Upper lobe of left lung (tissue), 6 donors: ENCODE measurements around the gene CRB1. TPM values are rescaled to one million over a fixed set of nuclear protein-coding genes. Genes with fewer than 3 reads are reported as not detected.

ENCODE experiments used
- ATAC-seq, 2 donors: fragments of 200-7000 bp; cut with Tn5 transposase; one replicate each; pipeline ENCODE4 v1.9.1; 2022; ENCODE audit warnings: mild to moderate bottlenecking in 2 of 2, moderate library complexity in 2 of 2; ENCODE audit not compliant: low FRiP score in 2 of 2
- DNase-seq, 2 donors: peaks; one replicate each; pipeline ENCODE4 v3.0.0-alpha.2; 2019 to 2020
- H3K27ac ChIP-seq, 4 donors: fragments of 200-600 bp; sonication (generic); one replicate each; pipeline ENCODE4 v1.5.1; 2016 to 2019
- H3K27me3 ChIP-seq, 4 donors: fragments of 200-600 bp; sonication (generic); one replicate each; pipeline ENCODE4 v1.5.1; 2017 to 2019
- H3K36me3 ChIP-seq, 4 donors: fragments of 200-600 bp; sonication (generic); one replicate each; pipeline ENCODE4 v1.5.1; 2016 to 2019
- H3K4me1 ChIP-seq, 4 donors: fragments of 200-600 bp; sonication (generic); one replicate each; pipeline ENCODE4 v1.5.1; 2018 to 2019
- H3K4me3 ChIP-seq, 4 donors: fragments of 200-600 bp; sonication (generic); one replicate each; pipeline ENCODE4 v1.5.1; 2017 to 2019; ENCODE audit warnings: mild to moderate bottlenecking in 2 of 4, moderate library complexity in 1 of 4
- H3K9me3 ChIP-seq, 4 donors: fragments of 200-600 bp; sonication (generic); one replicate each; pipeline ENCODE4 v1.5.1; 2018 to 2019
- CTCF ChIP-seq, 6 experiments: fragments of 450-650 bp in 4 of 6; fragments of 200-600 bp in 2 of 6; sonication (generic) in 2 of 6; IDR thresholded peaks; one replicate each; pipeline ENCODE4 v1.5.1; 2016 to 2019; ENCODE audit warnings: antibody characterized with exemption in 6 of 6
- EP300 ChIP-seq, 4 donors: sonication (generic); formaldehyde crosslinking; IDR thresholded peaks; one replicate each; pipeline ENCODE4 v1.5.1; 2017; ENCODE audit warnings: antibody characterized with exemption in 4 of 4, control low read depth in 2 of 4
- POLR2A ChIP-seq, 4 donors: fragments of 450-650 bp; IDR thresholded peaks; one replicate each; pipeline ENCODE4 v1.5.1; 2016 to 2017; ENCODE audit warnings: antibody characterized with exemption in 4 of 4, mild to moderate bottlenecking in 2 of 4
- POLR2AphosphoS5 ChIP-seq, 2 donors: sonication (generic); formaldehyde crosslinking; IDR thresholded peaks; one replicate each; pipeline ENCODE4 v1.5.1; 2017; ENCODE audit warnings: antibody characterized with exemption in 2 of 2
- WGBS, 2 donors: methylation state at CpG; one replicate each; pipeline ENCODE4 v1.1.5; 2017 to 2018; 5-methylcytosine and 5-hydroxymethylcytosine counted together
- total RNA-seq, 6 donors: library from RNA; depleted of rRNA in 4 of 6; stranded (reverse); fragments of >200 nt in 4 of 6; gene quantifications; one replicate each; pipeline versions ENCODE4 v1.1.0 to v1.2.1, GENCODE V29; 2016 to 2021
- donor health status: DM: no; HTN: no; CAD: no; lungs with moderate emphysema.
- donor health status: DM: no; HTN: yes; CAD: no; lungs with severe emphysema.

Gene CRB1
- total RNA-seq, 6 donors from 2014 or later: 0.11 to 0.98 (median 0.15) TPM; not detected in 1

- no peak for ATAC-seq
- WGBS, 2 donors: 91 to 95% methylated on average over 2 of the region's 2 CpGs
These were observed 53.8 kb downstream of the CRB1 start for GRCh38 chr1:197321811-197322210.

GRCh38 chr1:197327776-197328364 lies 59.8 kb downstream of the CRB1 start:
- WGBS, 2 donors: 22 to 33% methylated on average over 2 of the region's 2 CpGs
- TF ChIP-seq POLR2AphosphoS5 (IDR thresholded peaks at IDR 0.05) (no peak), CTCF (IDR thresholded peaks at IDR 0.05) (peak in 3 of 6 experiments; percentile 9 to 21 (median 11))
- ATAC-seq: no peak
- H3K27me3 ChIP-seq: no peaks in the 10 kb centered on the region
- DNase-seq: no peak
- H3K27ac ChIP-seq: no peak overlapping the region
- H3K4me1 ChIP-seq: no peaks in the 10 kb centered on the region
- H3K9me3 ChIP-seq: no peaks in the 10 kb centered on the region
- no peak overlapping the region for H3K4me3 ChIP-seq
- H3K36me3 ChIP-seq: no peaks in the 10 kb centered on the region

More at GRCh38 chr1:197321811-197322210, 53.8 kb downstream of the CRB1 start:
- Histone ChIP-seq H3K27me3 (no peaks in the 10 kb centered on the region), H3K4me1 (no peaks in the 10 kb centered on the region), H3K4me3 (no peak overlapping the region), H3K36me3 (no peaks in the 10 kb centered on the region), H3K27ac (no peak overlapping the region), H3K9me3 (no peaks in the 10 kb centered on the region)
- DNase-seq: no peak
- TF ChIP-seq POLR2AphosphoS5 (IDR thresholded peaks at IDR 0.05) (no peak), POLR2A (IDR thresholded peaks at IDR 0.05) (no peak), CTCF (IDR thresholded peaks at IDR 0.05) (no peak), EP300 (IDR thresholded peaks at IDR 0.05) (no peak)

GRCh38 chr1:197330213-197330612 lies 62.2 kb downstream of the CRB1 start:
- no peaks in the 10 kb centered on the region for H3K9me3 ChIP-seq
- no peaks in the 10 kb centered on the region for H3K27me3 ChIP-seq
- H3K4me3 ChIP-seq: no peak overlapping the region
- no peak overlapping the region for H3K27ac ChIP-seq
- no peaks in the 10 kb centered on the region for H3K36me3 ChIP-seq
- H3K4me1 ChIP-seq: no peaks in the 10 kb centered on the region
- 65 to 70% methylated on average over 4 of the region's 4 CpGs for WGBS, 2 donors
- TF ChIP-seq EP300 (IDR thresholded peaks at IDR 0.05) (no peak), CTCF (IDR thresholded peaks at IDR 0.05) (no peak), POLR2A (IDR thresholded peaks at IDR 0.05) (no peak), POLR2AphosphoS5 (IDR thresholded peaks at IDR 0.05) (no peak)
- ATAC-seq (no peak), DNase-seq (no peak)

- no peaks in the 10 kb centered on the region for H3K4me1 ChIP-seq
- H3K4me3 ChIP-seq: no peak overlapping the region
- no peaks in the 10 kb centered on the region for H3K36me3 ChIP-seq
- H3K27me3 ChIP-seq: no peaks in the 10 kb centered on the region
- H3K27ac ChIP-seq: no peak overlapping the region
- no peaks in the 10 kb centered on the region for H3K9me3 ChIP-seq
- ATAC-seq (no peak), DNase-seq (no peak)
- TF ChIP-seq POLR2AphosphoS5 (IDR thresholded peaks at IDR 0.05): no peak
- WGBS, 2 donors: 88 to 97% methylated on average over 5 of the region's 5 CpGs
These were observed 63.5 kb downstream of the CRB1 start for GRCh38 chr1:197331565-197331964.

GRCh38 chr1:197333041-197333440 lies 65.0 kb downstream of the CRB1 start:
- Histone ChIP-seq H3K4me1 (no peaks in the 10 kb centered on the region), H3K4me3 (no peak overlapping the region), H3K27ac (no peak overlapping the region), H3K9me3 (no peaks in the 10 kb centered on the region), H3K36me3 (no peaks in the 10 kb centered on the region), H3K27me3 (no peaks in the 10 kb centered on the region)
- WGBS, 2 donors: 95 to 100% methylated on average over 1 of the region's 1 CpG
- DNase-seq (no peak), ATAC-seq (no peak)
- no peak for TF ChIP-seq CTCF (IDR thresholded peaks at IDR 0.05)
- TF ChIP-seq POLR2AphosphoS5 (IDR thresholded peaks at IDR 0.05): no peak
- no peak for TF ChIP-seq EP300 (IDR thresholded peaks at IDR 0.05)
- TF ChIP-seq POLR2A (IDR thresholded peaks at IDR 0.05): no peak
